ENCODE data around the gene FGGY.
"Not testable (repeated sequence)": the region's sequence is repeated elsewhere in the genome, so short reads cannot be mapped to it uniquely, and the experiment has no call there.

FGGY gene, protein sequence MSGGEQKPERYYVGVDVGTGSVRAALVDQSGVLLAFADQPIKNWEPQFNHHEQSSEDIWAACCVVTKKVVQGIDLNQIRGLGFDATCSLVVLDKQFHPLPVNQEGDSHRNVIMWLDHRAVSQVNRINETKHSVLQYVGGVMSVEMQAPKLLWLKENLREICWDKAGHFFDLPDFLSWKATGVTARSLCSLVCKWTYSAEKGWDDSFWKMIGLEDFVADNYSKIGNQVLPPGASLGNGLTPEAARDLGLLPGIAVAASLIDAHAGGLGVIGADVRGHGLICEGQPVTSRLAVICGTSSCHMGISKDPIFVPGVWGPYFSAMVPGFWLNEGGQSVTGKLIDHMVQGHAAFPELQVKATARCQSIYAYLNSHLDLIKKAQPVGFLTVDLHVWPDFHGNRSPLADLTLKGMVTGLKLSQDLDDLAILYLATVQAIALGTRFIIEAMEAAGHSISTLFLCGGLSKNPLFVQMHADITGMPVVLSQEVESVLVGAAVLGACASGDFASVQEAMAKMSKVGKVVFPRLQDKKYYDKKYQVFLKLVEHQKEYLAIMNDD

DNA sequence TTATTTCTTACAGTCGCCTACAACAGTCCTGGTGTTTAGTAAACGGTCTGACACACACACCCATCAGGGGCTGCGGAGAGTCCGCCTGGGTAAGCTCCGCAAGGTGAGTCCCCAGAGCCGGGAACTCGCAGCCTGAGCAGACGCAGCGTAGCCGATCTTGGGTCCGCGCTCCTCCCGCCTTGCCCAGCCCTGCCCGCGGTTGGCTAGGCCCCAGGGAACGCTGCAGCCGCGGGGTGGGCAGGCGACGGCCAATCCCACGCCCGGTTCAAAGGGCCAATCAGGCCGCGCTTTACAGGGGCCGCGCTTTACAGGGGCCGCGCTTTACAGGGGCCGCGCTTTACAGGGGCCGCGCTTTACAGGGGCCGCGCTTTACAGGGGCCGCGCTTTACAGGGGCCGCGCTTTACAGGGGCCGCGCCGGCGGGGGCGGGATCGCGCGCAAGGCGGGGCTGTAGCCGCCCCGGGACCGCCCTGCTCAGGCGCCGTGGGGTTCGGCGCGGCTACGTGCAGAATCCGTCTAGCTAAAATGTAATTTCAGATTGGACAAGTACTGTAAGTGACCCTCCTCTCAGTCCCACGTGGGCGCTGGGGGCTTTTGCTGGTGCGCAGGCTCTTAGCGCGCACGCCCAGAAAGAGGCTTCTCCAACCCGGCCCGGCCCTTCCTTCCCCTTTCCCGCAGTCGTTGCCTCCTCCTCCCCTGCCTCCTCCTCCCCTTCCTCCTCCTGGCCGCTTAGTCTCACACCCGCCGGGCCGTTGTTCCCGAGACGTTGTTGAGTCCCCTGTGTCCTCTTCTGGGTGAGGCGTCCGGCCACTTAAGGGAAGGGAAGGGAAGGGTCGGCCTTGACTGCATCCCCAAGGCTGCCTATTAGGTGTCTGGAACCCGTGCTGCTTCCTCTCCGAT, at the start of gene FGGY:
Gene FGGY, plus strand, starts transcription at position 737 of the 899 bp plus-strand sequence. CDS start 24,456 bp downstream, outside the sequence.
- no peaks in the 10 kb centered on the region for H3K27me3 ChIP-seq (ENCODE audit: control insufficient read depth in 1 of 2, insufficient read depth in 2 of 2, low read length in 2 of 2)
- H3K4me1 ChIP-seq (ENCODE audit: control insufficient read depth, insufficient read depth, low read length): peaks cover 5% of the 10 kb centered on the region
- peak within 1 kb of the TSS; percentile 98 to 100 for H3K9ac ChIP-seq (ENCODE audit: low read length in 2 of 2)
- H3K4me3 ChIP-seq (ENCODE audit: low read length in 2 of 2): peak within 1 kb of the TSS; percentile 89 to 90
- no peaks in the 10 kb centered on the region for H3K36me3 ChIP-seq (ENCODE audit: control insufficient read depth in 2 of 2, insufficient read depth in 2 of 2, low read length in 2 of 2)
- peak within 1 kb of the TSS; percentile 100 for H3K27ac ChIP-seq (ENCODE audit: low read length)
- no peaks in the 10 kb centered on the region for H3K9me3 ChIP-seq (ENCODE audit: control insufficient read depth in 2 of 2, low read length in 2 of 2)

GRCh38 chr1:59248758-59249157, 48.1 kb upstream of the FGGY start:
- Histone ChIP-seq H3K27me3 (ENCODE audit: control insufficient read depth in 1 of 2, insufficient read depth in 2 of 2, low read length in 2 of 2) (no peaks in the 10 kb centered on the region), H3K9ac (ENCODE audit: low read length in 2 of 2) (no peak overlapping the region), H3K4me3 (ENCODE audit: low read length in 2 of 2) (no peak overlapping the region), H3K9me3 (ENCODE audit: control insufficient read depth in 2 of 2, low read length in 2 of 2) (peaks cover 0 to 6% of the 10 kb centered on the region in 2 donors), H3K36me3 (ENCODE audit: control insufficient read depth in 2 of 2, insufficient read depth in 2 of 2, low read length in 2 of 2) (no peaks in the 10 kb centered on the region), H3K27ac (ENCODE audit: low read length) (no peak overlapping the region), H3K4me1 (ENCODE audit: control insufficient read depth, insufficient read depth, low read length) (no peaks in the 10 kb centered on the region)

DNA sequence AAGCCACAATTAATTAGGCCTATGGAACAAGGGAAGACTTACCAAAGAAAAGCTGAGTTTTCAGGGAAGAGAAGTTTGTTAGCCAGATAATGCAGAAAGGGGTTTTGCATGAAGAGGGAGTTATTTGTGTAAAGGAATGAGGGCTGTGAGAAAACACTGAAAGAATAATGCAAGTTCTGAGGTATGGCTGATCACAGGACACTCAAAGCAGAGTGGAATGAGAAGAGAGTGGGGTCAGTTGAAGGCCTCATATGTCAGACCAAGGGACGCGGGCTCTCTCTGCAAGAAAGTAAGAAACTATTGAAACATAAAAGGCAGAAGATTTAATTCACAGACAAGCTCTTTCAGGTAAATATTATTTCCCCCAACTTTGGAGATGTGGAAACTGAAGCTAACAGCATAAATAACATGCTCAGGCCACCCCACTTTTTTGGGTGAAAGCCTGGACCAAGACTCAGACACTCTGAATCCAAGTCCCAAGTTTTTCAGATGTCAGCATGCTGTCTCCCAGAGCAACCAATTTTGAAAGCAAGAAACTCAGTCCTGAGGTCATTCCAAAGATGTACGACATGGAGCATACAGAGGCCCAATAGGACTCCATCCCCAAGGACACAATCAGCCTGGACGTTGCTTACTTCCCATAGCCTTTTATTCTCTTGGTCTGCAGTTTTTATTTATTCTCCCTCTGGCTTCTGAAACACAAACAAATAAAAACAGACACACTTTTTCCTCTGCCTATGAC, 47.3 kb upstream of the FGGY start:
- Histone ChIP-seq H3K27me3 (ENCODE audit: control insufficient read depth in 1 of 2, insufficient read depth in 2 of 2, low read length in 2 of 2) (no peaks in the 10 kb centered on the region), H3K27ac (ENCODE audit: low read length) (no peak overlapping the region), H3K4me3 (ENCODE audit: low read length in 2 of 2) (no peak overlapping the region), H3K36me3 (ENCODE audit: control insufficient read depth in 2 of 2, insufficient read depth in 2 of 2, low read length in 2 of 2) (no peaks in the 10 kb centered on the region), H3K4me1 (ENCODE audit: control insufficient read depth, insufficient read depth, low read length) (no peaks in the 10 kb centered on the region), H3K9me3 (ENCODE audit: control insufficient read depth in 2 of 2, low read length in 2 of 2) (peaks cover 0 to 3% of the 10 kb centered on the region in 2 donors), H3K9ac (ENCODE audit: low read length in 2 of 2) (no peak overlapping the region)

DNA sequence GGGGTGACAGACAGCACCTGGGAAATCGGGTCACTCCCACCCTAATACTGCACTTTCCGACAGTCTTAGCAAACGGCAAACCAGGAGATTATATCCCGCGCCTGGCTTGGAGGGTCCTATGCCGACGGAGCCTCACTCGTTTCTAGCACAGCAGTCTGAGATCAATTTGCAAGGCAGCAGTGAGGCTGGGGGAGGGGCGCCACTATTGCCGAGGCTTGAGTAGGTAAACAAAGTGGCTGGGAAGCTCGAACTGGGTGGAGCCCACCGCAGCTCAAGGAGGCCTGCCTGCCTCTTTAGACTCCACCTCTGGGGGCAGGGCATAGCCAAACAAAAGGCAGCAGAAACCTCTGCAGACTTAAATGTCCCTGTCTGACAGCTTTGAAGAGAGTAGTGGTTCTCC, 45.8 kb upstream of the FGGY start:
- H3K27me3 ChIP-seq (ENCODE audit: control insufficient read depth in 1 of 2, insufficient read depth in 2 of 2, low read length in 2 of 2); H3K4me1 ChIP-seq (ENCODE audit: control insufficient read depth, insufficient read depth, low read length); H3K4me3 ChIP-seq (ENCODE audit: low read length in 2 of 2); H3K36me3 ChIP-seq (ENCODE audit: control insufficient read depth in 2 of 2, insufficient read depth in 2 of 2, low read length in 2 of 2); H3K9ac ChIP-seq (ENCODE audit: low read length in 2 of 2); H3K9me3 ChIP-seq (ENCODE audit: control insufficient read depth in 2 of 2, low read length in 2 of 2); H3K27ac ChIP-seq (ENCODE audit: low read length): not testable (repeated sequence)

DNA sequence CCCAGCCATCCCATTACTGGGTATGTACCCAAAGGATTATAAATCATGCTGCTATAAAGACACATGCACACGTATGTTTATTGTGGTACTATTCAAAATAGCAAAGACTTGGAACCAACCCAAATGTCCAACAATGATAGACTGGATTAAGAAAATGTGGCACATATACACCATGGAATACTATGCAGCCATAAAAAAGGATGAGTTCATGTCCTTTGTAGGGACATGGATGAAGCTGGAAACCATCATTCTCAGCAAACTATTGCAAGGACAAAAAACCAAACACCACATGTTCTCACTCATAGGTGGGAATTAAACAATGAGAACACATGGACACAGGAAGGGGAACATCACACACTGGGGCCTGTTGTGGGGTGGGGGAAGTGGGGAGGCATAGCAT, 40.5 kb upstream of the FGGY start:
- not testable (repeated sequence) for H3K4me3 ChIP-seq (ENCODE audit: low read length in 2 of 2); H3K36me3 ChIP-seq (ENCODE audit: control insufficient read depth in 2 of 2, insufficient read depth in 2 of 2, low read length in 2 of 2); H3K27ac ChIP-seq (ENCODE audit: low read length); H3K9me3 ChIP-seq (ENCODE audit: control insufficient read depth in 2 of 2, low read length in 2 of 2); H3K4me1 ChIP-seq (ENCODE audit: control insufficient read depth, insufficient read depth, low read length); H3K27me3 ChIP-seq (ENCODE audit: control insufficient read depth in 1 of 2, insufficient read depth in 2 of 2, low read length in 2 of 2); H3K9ac ChIP-seq (ENCODE audit: low read length in 2 of 2)

DNA sequence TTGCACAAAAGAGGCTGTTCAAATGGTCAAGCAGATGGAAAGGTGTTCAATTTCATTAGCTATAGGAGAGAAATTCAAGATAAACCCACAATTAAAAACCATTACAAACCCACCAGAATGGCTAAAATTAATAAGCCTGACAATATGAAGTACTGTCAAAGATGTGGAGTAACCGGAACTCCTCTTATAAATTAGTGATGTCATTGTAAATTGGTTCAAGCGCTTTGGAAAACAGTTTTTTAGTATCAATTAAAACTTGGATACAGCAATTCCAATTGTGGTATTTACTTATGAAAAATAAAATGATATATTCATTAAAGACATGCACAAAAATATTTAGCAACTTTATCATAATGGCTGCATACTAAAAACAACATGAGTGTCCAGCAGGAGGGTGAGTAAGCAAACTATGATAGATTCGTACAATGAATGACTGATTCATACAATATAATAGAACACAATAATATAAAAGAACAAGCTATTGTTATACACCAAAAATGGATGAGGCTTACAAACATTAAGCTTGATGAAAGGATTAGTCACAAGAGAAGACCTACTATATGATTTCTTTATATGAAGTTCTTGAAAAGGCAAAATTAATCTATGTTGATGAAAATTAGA, 38.4 kb upstream of the FGGY start:
- H3K36me3 ChIP-seq (ENCODE audit: control insufficient read depth in 2 of 2, insufficient read depth in 2 of 2, low read length in 2 of 2): no peaks in the 10 kb centered on the region
- no peak overlapping the region for H3K4me3 ChIP-seq (ENCODE audit: low read length in 2 of 2)
- H3K27me3 ChIP-seq (ENCODE audit: control insufficient read depth in 1 of 2, insufficient read depth in 2 of 2, low read length in 2 of 2): no peaks in the 10 kb centered on the region
- H3K9ac ChIP-seq (ENCODE audit: low read length in 2 of 2): no peak overlapping the region
- H3K27ac ChIP-seq (ENCODE audit: low read length): no peak overlapping the region
- no peaks in the 10 kb centered on the region for H3K9me3 ChIP-seq (ENCODE audit: control insufficient read depth in 2 of 2, low read length in 2 of 2)
- H3K4me1 ChIP-seq (ENCODE audit: control insufficient read depth, insufficient read depth, low read length): no peaks in the 10 kb centered on the region

- H3K27ac ChIP-seq (ENCODE audit: low read length): no peak overlapping the region
- H3K36me3 ChIP-seq (ENCODE audit: control insufficient read depth in 2 of 2, insufficient read depth in 2 of 2, low read length in 2 of 2): no peaks in the 10 kb centered on the region
- H3K27me3 ChIP-seq (ENCODE audit: control insufficient read depth in 1 of 2, insufficient read depth in 2 of 2, low read length in 2 of 2): no peaks in the 10 kb centered on the region
- H3K4me1 ChIP-seq (ENCODE audit: control insufficient read depth, insufficient read depth, low read length): no peaks in the 10 kb centered on the region
- H3K9ac ChIP-seq (ENCODE audit: low read length in 2 of 2): no peak overlapping the region
- no peaks in the 10 kb centered on the region for H3K9me3 ChIP-seq (ENCODE audit: control insufficient read depth in 2 of 2, low read length in 2 of 2)
- H3K4me3 ChIP-seq (ENCODE audit: low read length in 2 of 2): no peak overlapping the region
Measured at GRCh38 chr1:59261537-59261936, 35.4 kb upstream of the FGGY start.

DNA sequence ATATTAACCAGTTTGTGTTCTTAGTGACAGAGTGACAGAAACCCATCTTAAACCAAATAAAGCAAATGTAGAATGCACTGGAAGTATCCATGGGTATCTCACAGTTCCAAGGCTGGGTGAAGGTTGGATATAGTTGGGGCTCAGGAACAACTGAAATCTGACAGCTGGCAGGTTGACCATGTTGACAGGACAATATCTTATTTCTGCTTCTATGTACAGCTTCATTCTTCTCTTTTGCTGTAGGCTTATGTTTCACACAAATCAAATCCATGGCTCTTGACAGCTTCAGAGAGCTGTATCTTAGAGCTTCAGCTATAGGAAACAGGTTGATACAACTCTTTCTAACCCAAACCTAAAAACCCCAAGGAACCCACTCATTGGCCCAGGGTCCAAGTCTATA, 34.3 kb upstream of the FGGY start:
- Histone ChIP-seq H3K27ac (ENCODE audit: low read length) (no peak overlapping the region), H3K36me3 (ENCODE audit: control insufficient read depth in 2 of 2, insufficient read depth in 2 of 2, low read length in 2 of 2) (no peaks in the 10 kb centered on the region), H3K4me1 (ENCODE audit: control insufficient read depth, insufficient read depth, low read length) (no peaks in the 10 kb centered on the region), H3K27me3 (ENCODE audit: control insufficient read depth in 1 of 2, insufficient read depth in 2 of 2, low read length in 2 of 2) (no peaks in the 10 kb centered on the region), H3K4me3 (ENCODE audit: low read length in 2 of 2) (no peak overlapping the region), H3K9me3 (ENCODE audit: control insufficient read depth in 2 of 2, low read length in 2 of 2) (no peaks in the 10 kb centered on the region), H3K9ac (ENCODE audit: low read length in 2 of 2) (no peak overlapping the region)

GRCh38 chr1:59263111-59263510, 33.8 kb upstream of the FGGY start:
- Histone ChIP-seq H3K9me3 (ENCODE audit: control insufficient read depth in 2 of 2, low read length in 2 of 2) (no peaks in the 10 kb centered on the region), H3K27ac (ENCODE audit: low read length) (no peak overlapping the region)

DNA sequence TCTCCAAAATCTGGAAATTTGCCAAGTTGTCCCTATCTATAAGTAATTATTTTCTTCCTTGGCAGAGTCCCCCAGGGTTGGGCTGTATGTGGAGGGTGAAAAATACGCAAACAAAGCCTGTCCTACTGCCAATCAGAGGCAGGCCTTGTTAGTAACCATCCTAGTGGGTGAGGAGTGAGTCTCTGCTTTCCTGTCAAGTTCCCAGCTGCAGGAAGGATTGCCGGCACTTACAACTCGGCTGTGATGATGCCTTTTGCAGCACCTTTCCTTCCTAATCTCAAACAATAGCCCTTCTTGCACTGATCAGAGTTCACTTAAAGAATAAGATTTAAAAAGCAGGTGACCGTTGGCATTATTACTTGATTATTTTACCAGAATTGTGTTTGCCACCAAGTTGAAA, 31.3 kb upstream of the FGGY start:
- H3K9me3 ChIP-seq (ENCODE audit: control insufficient read depth in 2 of 2, low read length in 2 of 2): no peaks in the 10 kb centered on the region
- H3K4me1 ChIP-seq (ENCODE audit: control insufficient read depth, insufficient read depth, low read length): no peaks in the 10 kb centered on the region
- no peak overlapping the region for H3K4me3 ChIP-seq (ENCODE audit: low read length in 2 of 2)
- H3K36me3 ChIP-seq (ENCODE audit: control insufficient read depth in 2 of 2, insufficient read depth in 2 of 2, low read length in 2 of 2): no peaks in the 10 kb centered on the region
- no peak overlapping the region for H3K27ac ChIP-seq (ENCODE audit: low read length)
- H3K27me3 ChIP-seq (ENCODE audit: control insufficient read depth in 1 of 2, insufficient read depth in 2 of 2, low read length in 2 of 2): no peaks in the 10 kb centered on the region
- no peak overlapping the region for H3K9ac ChIP-seq (ENCODE audit: low read length in 2 of 2)

More at GRCh38 chr1:59263111-59263510, 33.8 kb upstream of the FGGY start:
- H3K4me1 ChIP-seq (ENCODE audit: control insufficient read depth, insufficient read depth, low read length): no peaks in the 10 kb centered on the region
- H3K9ac ChIP-seq (ENCODE audit: low read length in 2 of 2): no peak overlapping the region
- no peaks in the 10 kb centered on the region for H3K27me3 ChIP-seq (ENCODE audit: control insufficient read depth in 1 of 2, insufficient read depth in 2 of 2, low read length in 2 of 2)
- no peak overlapping the region for H3K4me3 ChIP-seq (ENCODE audit: low read length in 2 of 2)
- H3K36me3 ChIP-seq (ENCODE audit: control insufficient read depth in 2 of 2, insufficient read depth in 2 of 2, low read length in 2 of 2): no peaks in the 10 kb centered on the region
